WTC11 (cell line): Measurements from ENCODE around the gene TOM1L2. TPM values are rescaled to one million over a fixed set of nuclear protein-coding genes. Genes with fewer than 3 reads are reported as not detected.

Source experiments
- ARID4B ChIP-seq: sonication (generic); formaldehyde crosslinking; IDR thresholded peaks from 2 replicates; pipeline ENCODE4 v1.8.0; 2023; ENCODE audit warnings: missing genetic modification reagents, mild to moderate bottlenecking, borderline replicate concordance
- E2F4 ChIP-seq: sonication (generic); formaldehyde crosslinking; IDR thresholded peaks from 2 replicates; pipeline ENCODE4 v1.8.1; 2022; ENCODE audit warnings: low read depth, mild to moderate bottlenecking, moderate library complexity, missing genetic modification reagents, borderline replicate concordance
- HMGA2 ChIP-seq: fragments of 250-450 bp; sonication (Bioruptor Pico); IDR thresholded peaks from 2 replicates; pipeline ENCODE4 v1.4.0; 2021; ENCODE audit warnings: mild to moderate bottlenecking, moderate library complexity
- MAX ChIP-seq: sonication (generic); formaldehyde crosslinking; IDR thresholded peaks from 2 replicates; pipeline ENCODE4 v1.8.0; 2022; ENCODE audit warnings: mild to moderate bottlenecking, missing genetic modification reagents
- NFE2L1 ChIP-seq: sonication (generic); formaldehyde crosslinking; IDR thresholded peaks from 2 replicates; pipeline ENCODE4 v1.8.1; 2023; ENCODE audit warnings: missing genetic modification reagents
- NFYB ChIP-seq: sonication (generic); formaldehyde crosslinking; conservative IDR thresholded peaks from 2 replicates; pipeline ENCODE4 v1.8.0; 2022; ENCODE audit warnings: low read depth, missing genetic modification reagents
- SP1 ChIP-seq: sonication (generic); formaldehyde crosslinking; conservative IDR thresholded peaks from 2 replicates; pipeline ENCODE4 v1.8.1; 2022; ENCODE audit warnings: missing genetic modification reagents
- TEAD1 ChIP-seq: sonication (generic); formaldehyde crosslinking; IDR thresholded peaks from 2 replicates; pipeline ENCODE4 v1.8.0; 2022; ENCODE audit warnings: mild to moderate bottlenecking, missing genetic modification reagents
- TP53 ChIP-seq: sonication (generic); formaldehyde crosslinking; IDR thresholded peaks from 2 replicates; pipeline ENCODE4 v1.8.1; 2023; ENCODE audit warnings: mild to moderate bottlenecking, missing genetic modification reagents
- ZBTB43 ChIP-seq: sonication (generic); formaldehyde crosslinking; IDR thresholded peaks from 2 replicates; pipeline ENCODE4 v1.8.1; 2023; ENCODE audit warnings: mild to moderate bottlenecking, missing genetic modification reagents
- ZNF121 ChIP-seq: sonication (generic); formaldehyde crosslinking; IDR thresholded peaks from 2 replicates; pipeline ENCODE4 v1.8.0; 2023; ENCODE audit warnings: missing genetic modification reagents
- ZNF232 ChIP-seq: sonication (generic); formaldehyde crosslinking; IDR thresholded peaks from 2 replicates; pipeline ENCODE4 v1.8.0; 2022; ENCODE audit warnings: mild to moderate bottlenecking, missing genetic modification reagents
- ZNF425 ChIP-seq: fragments of 250-450 bp; sonication (Bioruptor Pico); conservative IDR thresholded peaks from 2 replicates; pipeline ENCODE4 v1.9.0; 2021; ENCODE audit warnings: mild to moderate bottlenecking
- ZNF671 ChIP-seq: fragments of 250-450 bp; sonication (Bioruptor Pico); IDR thresholded peaks from 2 replicates; pipeline ENCODE4 v1.8.0; 2021; ENCODE audit warnings: mild to moderate bottlenecking
- total RNA-seq: library from RNA; stranded (reverse); gene quantifications from 3 replicates; pipeline ENCODE4 v1.2.3, GENCODE V29; 2021

Gene TOM1L2
- total RNA-seq, 1 experiment from 2014 or later = 6.4 TPM

GRCh38 chr17:17812211-17813054, 159.8 kb downstream of the TOM1L2 start (continued):
- TF ChIP-seq ARID4B (CRISPR knock-in tag) (0 out of 2 replicates have a peak, but pooled peaks have one; percentile 71), E2F4 (CRISPR knock-in tag) (0 out of 2 replicates have a peak, but pooled peaks have one; percentile 44), ZBTB43 (CRISPR knock-in tag) (peak; percentile 54; the same call in 1 of the 2 replicates), ZNF121 (CRISPR knock-in tag) (peak; percentile 72; the same call in 1 of the 2 replicates), ZNF671 (CRISPR knock-in tag) (no peak), TEAD1 (0 out of 2 replicates have a peak, but pooled peaks have one; percentile 33), MAX (CRISPR knock-in tag) (peak; percentile 74; the same call in 1 of the 2 replicates), NFE2L1 (CRISPR knock-in tag) (peak; percentile 71; the same call in 1 of the 2 replicates), ZNF232 (CRISPR knock-in tag) (no peak), TP53 (CRISPR knock-in tag) (peak; percentile 53; the same call in 1 of the 2 replicates), HMGA2 (CRISPR knock-in tag) (no peak), ZNF425 (CRISPR knock-in tag) (no peak), SP1 (0 out of 2 replicates have a peak, but pooled peaks have one; percentile 24), NFYB (CRISPR knock-in tag) (peak; percentile 26; the same call in 1 of the 2 replicates)
